DMS79 treated with DMSO at 0.1 percent for 48 hours (cell line): ENCODE data around the gene ITFG1.
"Not testable (repeated sequence)": the region's sequence is repeated elsewhere in the genome, so short reads cannot be mapped to it uniquely, and the experiment has no call there.

Experiments used
- DNase-seq: peaks from one replicate; lab custom pipeline; 2025; lab: John Stamatoyannopoulos, UW

ITFG1 gene

GRCh38 chr16:47473004-47473403, 12.1 kb upstream of the ITFG1 start:
- not testable (repeated sequence) for DNase-seq

DNA sequence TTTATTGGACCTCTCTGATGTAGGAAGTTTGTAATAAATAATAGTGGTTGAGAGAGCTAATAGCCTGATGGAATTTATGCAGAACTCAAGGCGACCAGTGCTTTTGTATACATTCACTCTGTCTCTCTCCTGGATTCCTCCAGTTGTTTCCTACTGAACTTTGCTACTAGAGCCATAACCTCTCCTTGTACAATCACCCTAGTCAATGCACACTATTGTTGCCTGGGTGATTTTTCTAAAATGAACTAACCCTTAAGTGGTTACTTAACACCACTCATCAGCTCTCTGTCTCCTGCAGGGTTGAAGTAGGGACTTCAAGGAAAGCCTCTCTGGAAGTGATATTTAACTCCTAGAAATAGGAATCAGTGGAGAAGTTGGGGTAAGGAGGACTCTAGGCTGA, 9.9 kb upstream of the ITFG1 start:
- no peak for DNase-seq

GRCh38 chr16:47470211-47470610, 9.3 kb upstream of the ITFG1 start:
- no peak for DNase-seq

GRCh38 chr16:47469227-47469626, 8.4 kb upstream of the ITFG1 start:
- no peak for DNase-seq

- DNase-seq: not testable (repeated sequence)
Observed at GRCh38 chr16:47468070-47468689, 7.3 kb upstream of the ITFG1 start.

GRCh38 chr16:47467501-47467900, 6.6 kb upstream of the ITFG1 start:
- no peak for DNase-seq

DNA sequence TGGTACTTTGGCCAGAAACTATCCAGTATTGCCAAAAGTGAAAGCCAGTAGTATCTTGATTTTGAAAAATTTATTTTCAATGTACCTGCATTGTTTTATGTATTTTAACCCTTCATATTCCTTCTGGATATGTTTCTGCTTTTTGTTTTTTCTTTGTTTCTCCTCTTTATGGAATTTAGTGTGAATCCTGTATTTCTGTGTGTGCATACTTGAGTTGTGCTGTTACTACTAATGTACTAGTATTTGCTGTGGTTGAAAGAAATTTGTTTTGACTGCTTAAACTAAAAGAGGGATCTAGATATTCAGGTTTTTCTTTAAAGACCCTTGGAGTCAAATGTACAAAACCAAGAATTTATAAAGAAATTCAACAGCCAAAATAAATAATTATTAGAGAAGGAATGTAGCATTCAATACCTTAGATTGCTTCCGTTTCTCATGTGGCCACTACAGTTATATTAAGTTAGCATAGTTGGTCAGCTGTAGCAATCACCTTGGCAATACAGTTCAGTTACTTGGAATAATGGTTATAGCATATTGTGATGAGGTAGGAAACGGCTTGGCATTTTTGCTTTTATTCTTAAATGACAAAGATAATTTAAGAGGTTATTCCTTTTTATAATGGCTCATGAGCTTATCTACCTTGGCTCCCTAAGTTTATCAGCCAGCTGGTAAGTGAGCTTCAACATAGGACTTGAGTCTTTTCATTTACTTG, 5.2 kb upstream of the ITFG1 start:
- DNase-seq: no peak

DNA sequence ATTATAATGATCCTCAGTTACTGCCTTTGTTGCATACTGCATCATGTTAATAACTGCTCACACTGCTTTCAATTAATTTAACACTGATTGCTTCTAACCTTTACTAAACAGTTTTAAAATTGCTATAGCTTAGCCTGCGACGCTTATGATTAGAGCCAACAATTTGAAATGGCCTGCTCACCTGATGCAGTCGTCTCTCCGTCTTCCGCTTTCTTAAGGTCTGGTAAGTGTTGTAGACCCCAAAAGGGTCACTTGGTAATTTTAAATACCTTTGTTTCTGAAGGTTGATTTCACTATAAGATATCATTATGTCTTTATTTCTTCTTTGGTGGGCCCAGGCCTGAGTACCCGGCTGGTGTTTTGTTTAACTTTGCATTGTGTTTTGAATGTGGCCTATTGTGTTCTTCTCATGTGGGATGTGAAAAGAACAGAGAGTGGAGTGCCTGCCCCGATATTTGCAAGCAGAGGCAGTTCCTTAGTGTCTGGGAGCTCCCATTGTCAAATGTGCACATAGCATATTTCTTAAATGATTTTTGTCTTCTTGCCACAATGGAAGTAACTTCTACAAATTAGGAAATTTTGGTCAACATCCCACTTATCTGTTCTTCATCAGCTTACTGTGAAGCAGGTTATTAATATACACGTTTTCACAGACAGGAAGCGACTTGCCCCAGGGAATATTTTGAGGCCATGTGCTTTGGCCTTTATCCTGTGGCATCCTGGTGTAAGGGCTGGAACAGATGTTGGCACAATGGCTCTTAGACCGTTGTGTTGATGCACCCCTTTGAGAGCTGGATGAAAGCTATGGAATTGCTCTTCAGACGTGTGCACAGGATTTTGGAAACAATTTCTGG, 3.1 kb upstream of the ITFG1 start:
- no peak for DNase-seq

- peak; percentile 23 for DNase-seq
Observed at GRCh38 chr16:47461598-47462266, 869 bp upstream of the ITFG1 start.

DNA sequence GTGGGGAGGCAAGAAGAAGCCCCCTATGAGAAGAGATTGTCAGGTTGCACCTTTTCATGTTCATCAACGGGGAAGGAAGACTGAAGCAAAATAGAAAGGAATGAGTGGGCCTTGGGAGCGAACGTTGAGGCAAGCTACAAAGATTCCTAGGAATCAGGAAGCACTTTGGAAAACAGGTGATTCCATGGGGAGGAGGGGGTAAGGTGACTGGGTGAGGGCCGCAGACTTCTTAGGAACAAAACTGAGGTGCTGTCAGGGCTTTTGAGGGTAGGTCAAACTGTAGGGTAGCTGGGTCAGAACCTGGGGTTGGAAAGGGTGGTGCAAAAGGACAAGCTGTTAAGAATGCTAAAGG, 528 bp downstream of the ITFG1 start:
- DNase-seq: no peak

GRCh38 chr16:47459603-47460002, 1.3 kb downstream of the ITFG1 start:
- no peak for DNase-seq

DNA sequence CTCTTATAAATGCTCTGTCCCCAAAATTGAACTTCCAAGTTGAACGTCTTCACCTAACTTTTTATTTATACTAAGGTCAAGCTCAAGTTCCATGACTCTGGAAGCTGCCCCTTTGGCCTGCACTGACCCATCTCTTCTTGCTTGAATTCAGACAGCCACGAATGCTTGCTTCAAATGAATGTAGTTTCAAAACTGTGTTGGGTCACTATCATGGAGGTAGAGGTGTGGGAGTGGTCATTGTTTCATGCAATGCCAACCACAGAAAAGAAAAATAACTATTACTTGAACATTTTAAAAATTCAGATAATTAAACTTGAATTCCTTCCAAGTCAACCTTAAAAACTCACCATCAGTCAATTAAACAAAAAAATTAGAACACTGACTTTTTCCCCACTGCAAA, 2.5 kb downstream of the ITFG1 start:
- no peak for DNase-seq

DNA sequence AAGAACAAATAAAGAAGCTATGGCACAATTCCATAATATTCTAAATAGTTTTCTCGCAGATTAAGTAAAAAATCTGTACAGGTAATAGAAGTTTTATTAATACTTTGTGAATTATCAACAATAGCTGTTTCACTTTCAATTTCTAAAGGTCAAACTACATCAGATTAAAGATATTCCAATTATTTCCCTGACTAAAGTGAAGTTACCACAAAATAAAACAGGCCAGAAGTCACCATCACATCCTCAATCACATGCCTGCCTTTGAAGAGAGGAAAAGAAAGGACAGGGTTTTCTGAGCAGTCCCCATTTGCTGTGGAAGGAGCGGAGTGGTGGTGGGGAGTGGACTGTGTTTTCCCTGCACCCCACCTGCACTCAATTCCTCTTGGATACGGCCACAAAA, 11.1 kb downstream of the ITFG1 start:
- DNase-seq: no peak

DNA sequence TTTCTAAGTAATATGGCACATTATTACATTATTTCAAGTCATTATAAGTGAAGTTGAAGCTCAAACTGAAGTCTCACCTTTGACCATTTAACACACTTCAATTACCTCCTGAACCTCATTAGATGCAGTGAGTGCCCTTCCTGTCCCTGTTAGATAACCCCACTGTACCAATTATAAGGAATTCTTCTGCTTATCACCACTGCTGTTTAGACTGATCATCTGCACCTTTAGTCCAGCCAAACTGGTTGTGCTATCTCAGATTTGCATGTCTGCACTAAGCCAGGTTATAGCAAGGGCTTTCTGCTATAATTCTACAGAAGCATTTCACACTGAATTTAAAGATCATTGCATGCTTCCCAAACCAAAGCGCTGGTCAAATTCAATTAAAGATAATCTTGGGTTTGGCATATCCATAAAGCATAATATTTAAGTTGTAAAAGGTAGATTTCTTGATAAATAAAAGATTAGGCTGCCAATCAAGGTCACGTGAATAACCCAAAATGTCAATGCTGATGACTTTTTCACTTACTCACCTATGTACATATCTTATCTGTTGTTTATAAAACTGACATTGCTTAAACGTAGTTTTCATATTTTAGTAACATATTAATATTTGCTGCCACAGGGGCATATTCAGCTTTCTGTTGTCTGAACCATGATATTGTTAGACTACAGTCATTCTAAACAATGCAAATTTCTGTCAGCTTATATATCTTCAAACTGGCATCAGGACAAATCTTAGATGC, 11.9 kb downstream of the ITFG1 start:
- no peak for DNase-seq

GRCh38 chr16:47446431-47446830, 14.4 kb downstream of the ITFG1 start:
- no peak for DNase-seq

DNA sequence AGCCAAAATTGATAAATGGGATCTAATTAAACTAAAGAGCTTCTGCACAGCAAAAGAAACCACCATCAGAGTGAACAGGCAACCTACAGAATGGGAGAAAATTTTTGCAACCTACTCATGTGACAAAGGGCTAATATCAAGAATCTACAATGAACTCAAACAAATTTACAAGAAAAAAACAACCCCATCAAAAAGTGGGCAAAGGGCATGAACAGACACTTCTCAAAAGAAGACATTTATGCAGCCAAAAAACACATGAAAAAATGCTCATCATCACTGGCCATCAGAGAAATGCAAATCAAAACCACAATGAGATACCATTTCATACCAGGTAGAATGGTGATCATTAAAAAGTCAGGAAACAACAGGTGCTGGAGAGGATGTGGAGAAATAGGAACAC, 18.0 kb downstream of the ITFG1 start:
- not testable (repeated sequence) for DNase-seq

- not testable (repeated sequence) for DNase-seq
Observed at GRCh38 chr16:47440066-47440465, 20.8 kb downstream of the ITFG1 start.

- not testable (repeated sequence) for DNase-seq
Observed at GRCh38 chr16:47434274-47434673, 26.6 kb downstream of the ITFG1 start.

DNA sequence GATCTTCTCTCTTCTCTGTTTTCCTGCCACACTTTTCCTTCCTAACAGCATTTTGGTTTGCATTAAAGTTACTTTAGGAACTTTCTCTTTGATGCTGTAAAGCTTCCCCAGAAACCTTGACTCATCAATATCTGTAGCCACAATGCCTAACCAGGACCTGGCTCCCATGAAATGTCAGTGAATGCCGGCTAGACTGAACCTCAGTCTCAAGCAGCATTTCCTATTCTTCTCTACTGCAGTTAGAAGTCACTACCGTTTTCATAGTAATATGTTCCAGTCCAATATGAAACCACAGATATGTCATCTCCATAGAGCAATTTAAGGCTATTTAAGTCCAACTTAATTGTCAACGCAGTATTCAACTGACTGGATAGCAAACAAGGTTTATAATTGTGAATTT, 28.9 kb downstream of the ITFG1 start:
- DNase-seq: no peak

GRCh38 chr16:47426806-47427205, 34.1 kb downstream of the ITFG1 start:
- no peak for DNase-seq

GRCh38 chr16:47424846-47425245, 36.0 kb downstream of the ITFG1 start:
- DNase-seq: no peak

DNA sequence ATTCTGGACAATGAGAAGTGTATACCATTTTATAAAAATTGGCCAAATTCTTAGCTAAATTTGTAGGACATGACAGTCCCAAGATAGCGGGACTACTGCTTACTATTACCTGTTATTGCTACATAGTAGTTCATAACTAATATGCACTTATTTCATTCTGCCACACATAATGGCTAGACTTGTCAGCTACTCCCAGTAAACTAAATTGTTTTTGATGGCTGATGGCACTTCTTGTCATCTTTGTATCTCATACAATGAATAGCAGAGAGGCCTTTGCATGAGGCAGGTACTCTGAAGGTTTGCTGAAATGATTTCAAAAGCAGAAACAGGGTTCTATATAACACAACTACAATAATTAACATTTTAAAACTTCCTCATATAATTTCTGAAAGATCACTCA, 44.0 kb downstream of the ITFG1 start:
- DNase-seq: no peak
